HepG2 (cell line): ENCODE data around the gene GDPGP1. TPM values are rescaled to one million over a fixed set of nuclear protein-coding genes. Genes with fewer than 3 reads are reported as not detected.

Experiments used
- DR1 ChIP-seq: sonication (generic); formaldehyde crosslinking; IDR thresholded peaks from 2 replicates; pipeline ENCODE4 v1.8.0; 2021; ENCODE audit warnings: mild to moderate bottlenecking, missing genetic modification reagents, inconsistent platforms
- HNF4G ChIP-seq, 2 experiments: sonication (generic) in 1 of 2; formaldehyde crosslinking in 1 of 2; IDR thresholded peaks; 2 replicates each; pipeline versions ENCODE4 v1.4.0 to v1.6.1; 2011 to 2020; ENCODE audit warnings: borderline replicate concordance in 2 of 2, low read depth in 2 of 2, mild to moderate bottlenecking in 2 of 2, low read length in 1 of 2, missing genetic modification reagents in 1 of 2, moderate library complexity in 1 of 2
- KDM5B ChIP-seq: sonication (generic); formaldehyde crosslinking; IDR thresholded peaks from 2 replicates; pipeline ENCODE4 v1.4.0; 2020; ENCODE audit warnings: missing genetic modification reagents, mild to moderate bottlenecking, borderline replicate concordance
- KLF11 ChIP-seq: IDR thresholded peaks from 2 replicates; pipeline ENCODE4 v1.6.1; 2016; ENCODE audit warnings: missing compliant biosample characterization
- NR3C1 ChIP-seq: sonication (generic); formaldehyde crosslinking; IDR thresholded peaks from 2 replicates; pipeline ENCODE4 v1.4.0; 2020; ENCODE audit warnings: missing genetic modification reagents
- PCBP1 ChIP-seq: fragments of 200-400 bp; formaldehyde crosslinking; IDR thresholded peaks from 2 replicates; pipeline ENCODE4 v1.6.1; 2017; ENCODE audit warnings: mild to moderate bottlenecking, low read depth, low read length, borderline replicate concordance
- POLR2A ChIP-seq, 2 experiments: IDR thresholded peaks; 2 replicates each; pipeline ENCODE4 v1.6.1; 2011; ENCODE audit warnings: low read depth in 2 of 2, low read length in 2 of 2, mild to moderate bottlenecking in 1 of 2, moderate library complexity in 1 of 2; ENCODE audit not compliant: insufficient read depth in 1 of 2
- RNF2 ChIP-seq: fragments of 450-650 bp; conservative IDR thresholded peaks from 2 replicates; pipeline ENCODE4 v1.6.1; 2016; ENCODE audit warnings: low read depth
- XBP1 ChIP-seq: sonication (generic); formaldehyde crosslinking; IDR thresholded peaks from 2 replicates; pipeline ENCODE4 v1.5.0; 2020; ENCODE audit warnings: missing genetic modification reagents
- ZMYM4 ChIP-seq: sonication (generic); formaldehyde crosslinking; IDR thresholded peaks from 2 replicates; pipeline ENCODE4 v1.8.1; 2023; ENCODE audit warnings: mild to moderate bottlenecking, missing genetic modification reagents
- ZNF441 ChIP-seq: sonication (generic); formaldehyde crosslinking; IDR thresholded peaks from 2 replicates; pipeline ENCODE4 v1.7.0; 2021; ENCODE audit warnings: missing genetic modification reagents, borderline replicate concordance
- ZNF768 ChIP-seq: sonication (generic); formaldehyde crosslinking; IDR thresholded peaks from 2 replicates; pipeline ENCODE4 v1.4.0; 2020; ENCODE audit warnings: missing genetic modification reagents
- ZNF772 ChIP-seq: sonication (generic); formaldehyde crosslinking; IDR thresholded peaks from 2 replicates; pipeline ENCODE4 v1.5.0; 2020; ENCODE audit warnings: mild to moderate bottlenecking, missing genetic modification reagents
- polyA plus RNA-seq, 8 experiments: library from polyadenylated mRNA; depleted of rRNA in 3 of 8; stranded (reverse) in 7 of 8; unstranded in 1 of 8; fragments of >200 nt; fragmentation: Illumina TruSeq in 4 of 8; extraction: Trizol in 4 of 8; gene quantifications; 2 replicates each; pipeline versions ENCODE4 v1.2.1 to v1.2.3, GENCODE V29; 2011 to 2016; ENCODE audit warnings: low read depth in 4 of 8, missing spikeins in 1 of 8, mixed read lengths in 1 of 8; ENCODE audit not compliant: insufficient read depth in 1 of 8
- total RNA-seq, 5 experiments: library from RNA; depleted of rRNA; stranded (reverse); fragments of >200 nt; fragmentation: Illumina TruSeq; extraction: Trizol; gene quantifications; 2 replicates each; pipeline ENCODE4 v1.2.3, GENCODE V29; 2016; ENCODE audit warnings: low read depth in 1 of 5
- TF ChIP-seq, protein P1 (sequence below): sonication (generic); formaldehyde crosslinking; IDR thresholded peaks from 2 replicates; pipeline ENCODE4 v1.4.0; 2020; ENCODE audit warnings: missing genetic modification reagents
- TF ChIP-seq, protein P2 (sequence below): sonication (generic); formaldehyde crosslinking; IDR thresholded peaks from 2 replicates; pipeline ENCODE4 v1.5.1; 2020; ENCODE audit warnings: mild to moderate bottlenecking, missing genetic modification reagents, borderline replicate concordance
- TF ChIP-seq, protein P3 (sequence below): sonication (generic); formaldehyde crosslinking; IDR thresholded peaks from 2 replicates; pipeline ENCODE4 v1.4.0; 2020; ENCODE audit warnings: missing genetic modification reagents, borderline replicate concordance

GDPGP1 gene
- total and polyA plus RNA-seq, 2 of the 13 experiments (the other 11 are each of a cell fraction or from before 2014, with no cell fraction given) = 1.5 to 4.3 TPM

DNA sequence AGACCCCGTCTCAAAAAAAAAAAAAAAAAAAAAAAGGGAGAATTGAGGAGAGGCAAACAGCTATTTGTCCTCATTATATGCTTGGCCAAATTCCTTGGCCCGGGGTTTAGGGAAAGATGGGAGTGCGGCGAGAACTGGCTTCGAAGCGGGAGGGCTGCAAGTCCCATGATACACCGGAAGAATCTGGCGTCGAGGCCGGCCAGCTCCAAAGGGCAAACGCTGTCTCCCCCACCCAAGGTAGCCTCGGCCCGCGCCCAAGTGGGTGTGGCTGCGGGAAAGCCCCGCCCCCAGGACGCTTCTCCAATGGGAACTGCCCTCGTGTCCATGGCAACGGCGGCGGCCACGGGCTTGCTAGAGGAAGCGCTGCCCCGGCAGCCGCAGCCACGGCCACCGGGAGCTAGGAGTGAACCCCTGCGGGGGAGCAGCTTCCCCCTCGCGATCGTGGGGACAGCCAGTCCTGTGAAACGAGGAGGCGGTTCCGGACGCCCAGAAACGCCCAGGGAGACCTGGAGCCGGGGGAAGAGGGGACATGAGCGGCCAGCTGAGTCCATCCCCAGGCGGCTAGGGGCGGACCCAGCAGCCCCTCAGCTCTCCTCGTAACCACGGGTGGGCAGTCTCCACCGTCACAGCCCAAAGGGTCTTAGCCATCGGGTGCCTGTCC lies 15.3 kb downstream of the GDPGP1 start, which contains the start of gene TTLL13 (continued):
- TF ChIP-seq, protein P1, sequence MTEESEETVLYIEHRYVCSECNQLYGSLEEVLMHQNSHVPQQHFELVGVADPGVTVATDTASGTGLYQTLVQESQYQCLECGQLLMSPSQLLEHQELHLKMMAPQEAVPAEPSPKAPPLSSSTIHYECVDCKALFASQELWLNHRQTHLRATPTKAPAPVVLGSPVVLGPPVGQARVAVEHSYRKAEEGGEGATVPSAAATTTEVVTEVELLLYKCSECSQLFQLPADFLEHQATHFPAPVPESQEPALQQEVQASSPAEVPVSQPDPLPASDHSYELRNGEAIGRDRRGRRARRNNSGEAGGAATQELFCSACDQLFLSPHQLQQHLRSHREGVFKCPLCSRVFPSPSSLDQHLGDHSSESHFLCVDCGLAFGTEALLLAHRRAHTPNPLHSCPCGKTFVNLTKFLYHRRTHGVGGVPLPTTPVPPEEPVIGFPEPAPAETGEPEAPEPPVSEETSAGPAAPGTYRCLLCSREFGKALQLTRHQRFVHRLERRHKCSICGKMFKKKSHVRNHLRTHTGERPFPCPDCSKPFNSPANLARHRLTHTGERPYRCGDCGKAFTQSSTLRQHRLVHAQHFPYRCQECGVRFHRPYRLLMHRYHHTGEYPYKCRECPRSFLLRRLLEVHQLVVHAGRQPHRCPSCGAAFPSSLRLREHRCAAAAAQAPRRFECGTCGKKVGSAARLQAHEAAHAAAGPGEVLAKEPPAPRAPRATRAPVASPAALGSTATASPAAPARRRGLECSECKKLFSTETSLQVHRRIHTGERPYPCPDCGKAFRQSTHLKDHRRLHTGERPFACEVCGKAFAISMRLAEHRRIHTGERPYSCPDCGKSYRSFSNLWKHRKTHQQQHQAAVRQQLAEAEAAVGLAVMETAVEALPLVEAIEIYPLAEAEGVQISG (CRISPR knock-in tag) = peak; percentile 49
- 0 out of 2 replicates have a peak, but pooled peaks have one; percentile 33 for TF ChIP-seq KLF11 (CRISPR knock-in tag)
- no peak for TF ChIP-seq XBP1 (CRISPR knock-in tag)
- TF ChIP-seq, protein P2, sequence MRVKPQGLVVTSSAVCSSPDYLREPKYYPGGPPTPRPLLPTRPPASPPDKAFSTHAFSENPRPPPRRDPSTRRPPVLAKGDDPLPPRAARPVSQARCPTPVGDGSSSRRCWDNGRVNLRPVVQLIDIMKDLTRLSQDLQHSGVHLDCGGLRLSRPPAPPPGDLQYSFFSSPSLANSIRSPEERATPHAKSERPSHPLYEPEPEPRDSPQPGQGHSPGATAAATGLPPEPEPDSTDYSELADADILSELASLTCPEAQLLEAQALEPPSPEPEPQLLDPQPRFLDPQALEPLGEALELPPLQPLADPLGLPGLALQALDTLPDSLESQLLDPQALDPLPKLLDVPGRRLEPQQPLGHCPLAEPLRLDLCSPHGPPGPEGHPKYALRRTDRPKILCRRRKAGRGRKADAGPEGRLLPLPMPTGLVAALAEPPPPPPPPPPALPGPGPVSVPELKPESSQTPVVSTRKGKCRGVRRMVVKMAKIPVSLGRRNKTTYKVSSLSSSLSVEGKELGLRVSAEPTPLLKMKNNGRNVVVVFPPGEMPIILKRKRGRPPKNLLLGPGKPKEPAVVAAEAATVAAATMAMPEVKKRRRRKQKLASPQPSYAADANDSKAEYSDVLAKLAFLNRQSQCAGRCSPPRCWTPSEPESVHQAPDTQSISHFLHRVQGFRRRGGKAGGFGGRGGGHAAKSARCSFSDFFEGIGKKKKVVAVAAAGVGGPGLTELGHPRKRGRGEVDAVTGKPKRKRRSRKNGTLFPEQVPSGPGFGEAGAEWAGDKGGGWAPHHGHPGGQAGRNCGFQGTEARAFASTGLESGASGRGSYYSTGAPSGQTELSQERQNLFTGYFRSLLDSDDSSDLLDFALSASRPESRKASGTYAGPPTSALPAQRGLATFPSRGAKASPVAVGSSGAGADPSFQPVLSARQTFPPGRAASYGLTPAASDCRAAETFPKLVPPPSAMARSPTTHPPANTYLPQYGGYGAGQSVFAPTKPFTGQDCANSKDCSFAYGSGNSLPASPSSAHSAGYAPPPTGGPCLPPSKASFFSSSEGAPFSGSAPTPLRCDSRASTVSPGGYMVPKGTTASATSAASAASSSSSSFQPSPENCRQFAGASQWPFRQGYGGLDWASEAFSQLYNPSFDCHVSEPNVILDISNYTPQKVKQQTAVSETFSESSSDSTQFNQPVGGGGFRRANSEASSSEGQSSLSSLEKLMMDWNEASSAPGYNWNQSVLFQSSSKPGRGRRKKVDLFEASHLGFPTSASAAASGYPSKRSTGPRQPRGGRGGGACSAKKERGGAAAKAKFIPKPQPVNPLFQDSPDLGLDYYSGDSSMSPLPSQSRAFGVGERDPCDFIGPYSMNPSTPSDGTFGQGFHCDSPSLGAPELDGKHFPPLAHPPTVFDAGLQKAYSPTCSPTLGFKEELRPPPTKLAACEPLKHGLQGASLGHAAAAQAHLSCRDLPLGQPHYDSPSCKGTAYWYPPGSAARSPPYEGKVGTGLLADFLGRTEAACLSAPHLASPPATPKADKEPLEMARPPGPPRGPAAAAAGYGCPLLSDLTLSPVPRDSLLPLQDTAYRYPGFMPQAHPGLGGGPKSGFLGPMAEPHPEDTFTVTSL = 0 out of 2 replicates have a peak, but pooled peaks have one; percentile 40
- TF ChIP-seq RNF2 = 0 out of 2 replicates have a peak, but pooled peaks have one; percentile 46
- no peak; the same call in 1 of the 2 replicates for TF ChIP-seq ZNF441 (CRISPR knock-in tag)
- peak; percentile 49; the same call in 1 of the 2 replicates for TF ChIP-seq HNF4G (IDR thresholded peaks at IDR 0.05; ENCODE audit: borderline replicate concordance, low read depth, low read length)
- peak; percentile 51; the same call in 1 of the 2 replicates for TF ChIP-seq HNF4G (CRISPR knock-in tag; IDR thresholded peaks at IDR 0.05; ENCODE audit: borderline replicate concordance, low read depth)
- 0 out of 2 replicates have a peak, but pooled peaks have one; percentile 19 for TF ChIP-seq KDM5B (CRISPR knock-in tag)
- TF ChIP-seq NR3C1 (CRISPR knock-in tag) = no peak
- TF ChIP-seq ZMYM4 = peak; percentile 54
- TF ChIP-seq ZNF768 = peak; percentile 52; the same call in 1 of the 2 replicates
- TF ChIP-seq, protein P3, sequence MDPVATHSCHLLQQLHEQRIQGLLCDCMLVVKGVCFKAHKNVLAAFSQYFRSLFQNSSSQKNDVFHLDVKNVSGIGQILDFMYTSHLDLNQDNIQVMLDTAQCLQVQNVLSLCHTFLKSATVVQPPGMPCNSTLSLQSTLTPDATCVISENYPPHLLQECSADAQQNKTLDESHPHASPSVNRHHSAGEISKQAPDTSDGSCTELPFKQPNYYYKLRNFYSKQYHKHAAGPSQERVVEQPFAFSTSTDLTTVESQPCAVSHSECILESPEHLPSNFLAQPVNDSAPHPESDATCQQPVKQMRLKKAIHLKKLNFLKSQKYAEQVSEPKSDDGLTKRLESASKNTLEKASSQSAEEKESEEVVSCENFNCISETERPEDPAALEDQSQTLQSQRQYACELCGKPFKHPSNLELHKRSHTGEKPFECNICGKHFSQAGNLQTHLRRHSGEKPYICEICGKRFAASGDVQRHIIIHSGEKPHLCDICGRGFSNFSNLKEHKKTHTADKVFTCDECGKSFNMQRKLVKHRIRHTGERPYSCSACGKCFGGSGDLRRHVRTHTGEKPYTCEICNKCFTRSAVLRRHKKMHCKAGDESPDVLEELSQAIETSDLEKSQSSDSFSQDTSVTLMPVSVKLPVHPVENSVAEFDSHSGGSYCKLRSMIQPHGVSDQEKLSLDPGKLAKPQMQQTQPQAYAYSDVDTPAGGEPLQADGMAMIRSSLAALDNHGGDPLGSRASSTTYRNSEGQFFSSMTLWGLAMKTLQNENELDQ (CRISPR knock-in tag) = no peak
- 0 out of 2 replicates have a peak, but pooled peaks have one; percentile 52 for TF ChIP-seq DR1 (CRISPR knock-in tag)
- peak; percentile 32; the same call in 1 of the 2 replicates for TF ChIP-seq ZNF772 (CRISPR knock-in tag)
- TF ChIP-seq POLR2A (IDR thresholded peaks at IDR 0.05; ENCODE audit: insufficient read depth in 1 of 2, low read depth in 2 of 2, low read length in 2 of 2) = peak; percentile 64 to 84
- no peak for TF ChIP-seq PCBP1
